ENCODE results near the gene CYBC1. TPM values are rescaled to one million over a fixed set of nuclear protein-coding genes. Genes with fewer than 3 reads are reported as not detected.

CYBC1 gene
- total RNA-seq, 4 donors from 2014 or later: 45.4 to 106 (median 86.4) TPM

- WGBS, 2 donors: 81 to 83% methylated on average over 19 to 26 of the region's 29 CpGs
- TF ChIP-seq, protein P1, sequence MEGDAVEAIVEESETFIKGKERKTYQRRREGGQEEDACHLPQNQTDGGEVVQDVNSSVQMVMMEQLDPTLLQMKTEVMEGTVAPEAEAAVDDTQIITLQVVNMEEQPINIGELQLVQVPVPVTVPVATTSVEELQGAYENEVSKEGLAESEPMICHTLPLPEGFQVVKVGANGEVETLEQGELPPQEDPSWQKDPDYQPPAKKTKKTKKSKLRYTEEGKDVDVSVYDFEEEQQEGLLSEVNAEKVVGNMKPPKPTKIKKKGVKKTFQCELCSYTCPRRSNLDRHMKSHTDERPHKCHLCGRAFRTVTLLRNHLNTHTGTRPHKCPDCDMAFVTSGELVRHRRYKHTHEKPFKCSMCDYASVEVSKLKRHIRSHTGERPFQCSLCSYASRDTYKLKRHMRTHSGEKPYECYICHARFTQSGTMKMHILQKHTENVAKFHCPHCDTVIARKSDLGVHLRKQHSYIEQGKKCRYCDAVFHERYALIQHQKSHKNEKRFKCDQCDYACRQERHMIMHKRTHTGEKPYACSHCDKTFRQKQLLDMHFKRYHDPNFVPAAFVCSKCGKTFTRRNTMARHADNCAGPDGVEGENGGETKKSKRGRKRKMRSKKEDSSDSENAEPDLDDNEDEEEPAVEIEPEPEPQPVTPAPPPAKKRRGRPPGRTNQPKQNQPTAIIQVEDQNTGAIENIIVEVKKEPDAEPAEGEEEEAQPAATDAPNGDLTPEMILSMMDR (IDR thresholded peaks at IDR 0.05): no peak
- TF ChIP-seq POLR2A (IDR thresholded peaks at IDR 0.05) (no peak), EP300 (IDR thresholded peaks at IDR 0.05) (no peak)
- no peak for DNase-seq (ENCODE audit: low spot score in 2 of 2)
- H3K4me1 ChIP-seq: peaks cover 0 to 20% (median 3%) of the 10 kb centered on the region in 4 donors
- no peak overlapping the region for H3K4me3 ChIP-seq
- peak overlapping the region in 2 of 4 donors; percentile 17 to 86 for H3K27ac ChIP-seq
- no peaks in the 10 kb centered on the region for H3K9me3 ChIP-seq
- no peaks in the 10 kb centered on the region for H3K27me3 ChIP-seq
- peaks cover 0 to 96% (median 10%) of the 10 kb centered on the region in 3 donors for H3K36me3 ChIP-seq
Measured at GRCh38 chr17:82439194-82439828, 11.2 kb downstream of the CYBC1 start.

- no peak for DNase-seq (ENCODE audit: low spot score in 2 of 2)
- Histone ChIP-seq H3K27ac (peak overlapping the region in 1 of 4 donors; percentile 86), H3K4me1 (peaks cover 0 to 20% (median 3%) of the 10 kb centered on the region in 4 donors), H3K4me3 (no peak overlapping the region), H3K27me3 (no peaks in the 10 kb centered on the region), H3K36me3 (peaks cover 0 to 96% (median 10%) of the 10 kb centered on the region in 3 donors), H3K9me3 (no peaks in the 10 kb centered on the region)
- 83 to 93% methylated on average over 9 to 16 of the region's 26 CpGs for WGBS, 2 donors
- TF ChIP-seq POLR2A (IDR thresholded peaks at IDR 0.05): no peak
- TF ChIP-seq, protein P1 (IDR thresholded peaks at IDR 0.05): no peak
- TF ChIP-seq EP300 (IDR thresholded peaks at IDR 0.05): no peak
Measured at GRCh38 chr17:82438401-82439193, 12.0 kb downstream of the CYBC1 start.

DNA sequence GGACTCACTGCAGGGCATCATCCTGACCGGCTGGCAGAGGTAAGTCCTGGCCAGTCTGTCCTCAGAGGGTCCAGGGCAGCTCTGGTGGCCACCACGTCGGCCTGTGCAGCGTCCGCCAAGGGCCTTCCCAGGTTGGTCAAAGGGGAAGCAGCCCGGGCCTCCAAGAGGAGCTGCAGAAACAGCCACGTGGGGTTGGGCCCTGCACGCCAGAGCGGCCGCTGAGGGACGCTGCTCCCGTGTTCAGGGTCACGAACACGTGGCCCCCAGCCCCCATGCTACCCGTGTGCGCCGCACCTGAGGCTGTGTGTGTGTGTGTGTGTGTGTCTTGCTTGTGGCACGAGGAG is 13.3 kb downstream of the CYBC1 start:
- H3K27ac ChIP-seq: no peak overlapping the region
- WGBS, 2 donors: 90 to 92% methylated on average over 6 to 7 of the region's 18 CpGs
- peaks cover 0 to 8% (median 3%) of the 10 kb centered on the region in 4 donors for H3K4me1 ChIP-seq
- H3K27me3 ChIP-seq: no peaks in the 10 kb centered on the region
- H3K36me3 ChIP-seq: peaks cover 0 to 92% (median 10%) of the 10 kb centered on the region in 3 donors
- H3K4me3 ChIP-seq: no peak overlapping the region
- DNase-seq (ENCODE audit: low spot score in 2 of 2): no peak
- no peaks in the 10 kb centered on the region for H3K9me3 ChIP-seq
- no peak for TF ChIP-seq POLR2A (IDR thresholded peaks at IDR 0.05)
- no peak for TF ChIP-seq EP300 (IDR thresholded peaks at IDR 0.05)
- TF ChIP-seq, protein P1 (IDR thresholded peaks at IDR 0.05): no peak

GRCh38 chr17:82436601-82437324 is 13.8 kb downstream of the CYBC1 start:
- Histone ChIP-seq H3K27me3 (no peaks in the 10 kb centered on the region), H3K27ac (no peak overlapping the region), H3K4me1 (peaks cover 0 to 7% (median 3%) of the 10 kb centered on the region in 4 donors), H3K36me3 (peaks cover 0 to 92% (median 10%) of the 10 kb centered on the region in 3 donors), H3K9me3 (no peaks in the 10 kb centered on the region), H3K4me3 (no peak overlapping the region)
- whole genome bisulfite sequencing, 2 donors: 88 to 91% methylated on average over 28 to 30 of the region's 36 CpGs
- no peak for DNase-seq (ENCODE audit: low spot score in 2 of 2)
- TF ChIP-seq, protein P1 (IDR thresholded peaks at IDR 0.05): no peak
- no peak for TF ChIP-seq EP300 (IDR thresholded peaks at IDR 0.05)
- no peak for TF ChIP-seq POLR2A (IDR thresholded peaks at IDR 0.05)

Measured in tibial nerve (tissue), 4 donors.